GM23338 (cell line): ENCODE measurements around the gene KIAA1217. TPM values are rescaled to one million over a fixed set of nuclear protein-coding genes. Genes with fewer than 3 reads are reported as not detected.
"Not testable (repeated sequence)": the region's sequence is repeated elsewhere in the genome, so short reads cannot be mapped to it uniquely, and the experiment has no call there.

Experiments
- ATAC-seq: fragments of 200-7000 bp; cut with Tn5 transposase; 3 replicates; pipeline ENCODE4 v1.9.1; 2020
- DNase-seq: peaks from one replicate; pipeline ENCODE4 v3.0.0-alpha.2; 2015; ENCODE audit warnings: low spot score
- H2AFZ ChIP-seq: fragments of 200-600 bp; sonication (generic); 2 replicates; pipeline ENCODE4 v1.8.0; 2016; ENCODE audit warnings: antibody characterized with exemption, mild to moderate bottlenecking, moderate library complexity
- H3F3A ChIP-seq: fragments of 200-600 bp; sonication (generic); replicated peaks from 2 replicates; pipeline ENCODE4 v1.8.0; 2017; ENCODE audit warnings: antibody characterized with exemption, mixed run types, low read depth
- H3K27ac ChIP-seq: fragments of 200-600 bp; sonication (generic); 2 replicates; pipeline ENCODE4 v1.6.1; 2016; ENCODE audit warnings: low read depth
- H3K27me3 ChIP-seq: fragments of 200-600 bp; sonication (generic); 2 replicates; pipeline ENCODE4 v1.8.0; 2016; ENCODE audit warnings: mild to moderate bottlenecking, mixed run types, moderate library complexity; ENCODE audit not compliant: insufficient read depth
- H3K36me3 ChIP-seq: fragments of 200-600 bp; sonication (generic); 2 replicates; pipeline ENCODE4 v1.8.0; 2016; ENCODE audit warnings: mild to moderate bottlenecking; ENCODE audit not compliant: insufficient read depth
- H3K4me1 ChIP-seq: fragments of 200-600 bp; sonication (generic); 2 replicates; pipeline ENCODE4 v1.8.0; 2016; ENCODE audit warnings: mild to moderate bottlenecking, moderate library complexity; ENCODE audit not compliant: insufficient read depth
- H3K4me2 ChIP-seq: fragments of 200-600 bp; sonication (generic); 2 replicates; pipeline ENCODE4 v1.7.1; 2017; ENCODE audit warnings: mixed run types
- H3K4me3 ChIP-seq: fragments of 200-600 bp; sonication (generic); 2 replicates; pipeline ENCODE4 v1.6.1; 2016; ENCODE audit warnings: mixed run types
- H3K79me2 ChIP-seq: fragments of 200-600 bp; sonication (generic); replicated peaks from 2 replicates; pipeline ENCODE4 v1.8.0; 2017; ENCODE audit warnings: mild to moderate bottlenecking; ENCODE audit not compliant: insufficient read depth
- H3K9me2 ChIP-seq: fragments of 200-600 bp; sonication (generic); 2 replicates; pipeline ENCODE4 v1.8.0; 2017; ENCODE audit not compliant: insufficient read depth
- H4K20me1 ChIP-seq: fragments of 200-600 bp; sonication (generic); replicated peaks from 2 replicates; pipeline ENCODE4 v1.8.0; 2017; ENCODE audit warnings: mild to moderate bottlenecking; ENCODE audit not compliant: insufficient read depth
- H3K27ac Mint-ChIP-seq: 2 replicates; pipeline ENCODE4 v1.8.0; 2020; ENCODE audit warnings: inconsistent platforms, mild to moderate bottlenecking, moderate library complexity, mixed read lengths
- H3K27me3 Mint-ChIP-seq: 3 replicates; pipeline ENCODE4 v1.8.0; 2022; ENCODE audit warnings: low read depth, mild to moderate bottlenecking, moderate library complexity, mixed read lengths, inconsistent platforms; ENCODE audit not compliant: insufficient read depth, poor library complexity
- H3K36me3 Mint-ChIP-seq: 3 replicates; pipeline ENCODE4 v1.8.0; 2021; ENCODE audit warnings: low read depth, mild to moderate bottlenecking, inconsistent platforms, moderate library complexity, mixed read lengths
- H3K4me1 Mint-ChIP-seq: 3 replicates; pipeline ENCODE4 v1.8.0; 2020; ENCODE audit warnings: mild to moderate bottlenecking, inconsistent platforms, mixed read lengths
- H3K4me3 Mint-ChIP-seq: 3 replicates; pipeline ENCODE4 v1.8.0; 2021; ENCODE audit warnings: moderate library complexity, mild to moderate bottlenecking, inconsistent platforms, mixed read lengths
- H3K9me3 Mint-ChIP-seq: 3 replicates; pipeline ENCODE4 v1.8.0; 2020; ENCODE audit warnings: moderate library complexity, mild to moderate bottlenecking, inconsistent platforms, mixed read lengths
- CREB1 ChIP-seq: fragments of 250-450 bp; sonication (Bioruptor Pico); IDR thresholded peaks from 2 replicates; pipeline ENCODE4 v1.5.0; 2020; ENCODE audit warnings: low read depth, mild to moderate bottlenecking, moderate library complexity
- CTCF ChIP-seq, 2 experiments: fragments of 200-600 bp in 1 of 2; sonication (generic) in 1 of 2; conservative IDR thresholded peaks; 2 replicates each; pipeline versions ENCODE4 v1.5.1 to v1.6.1; 2016 to 2017; ENCODE audit warnings: antibody characterized with exemption in 2 of 2, low read depth in 2 of 2, mild to moderate bottlenecking in 2 of 2, moderate library complexity in 1 of 2
- EZH2 ChIP-seq: fragments of 200-600 bp; sonication (generic); IDR thresholded peaks from one replicate; pipeline ENCODE4 v1.8.0; 2017; ENCODE audit warnings: antibody characterized with exemption, mild to moderate bottlenecking, low read depth; ENCODE audit not compliant: unreplicated experiment
- JUNB ChIP-seq: IDR thresholded peaks from one replicate; pipeline ENCODE4 v1.6.1; 2016; ENCODE audit warnings: antibody characterized with exemption; ENCODE audit not compliant: unreplicated experiment
- STAT1 ChIP-seq: IDR thresholded peaks from one replicate; pipeline ENCODE4 v1.6.1; 2016; ENCODE audit warnings: antibody characterized with exemption; ENCODE audit not compliant: unreplicated experiment
- ZNF114 ChIP-seq: fragments of 250-450 bp; sonication (Bioruptor Pico); IDR thresholded peaks from 2 replicates; pipeline ENCODE4 v1.5.0; 2020; ENCODE audit warnings: mild to moderate bottlenecking, moderate library complexity
- ZNF331 ChIP-seq: fragments of 250-450 bp; sonication (Bioruptor Pico); IDR thresholded peaks from 2 replicates; pipeline ENCODE4 v1.5.0; 2020; ENCODE audit warnings: low read depth, mild to moderate bottlenecking, moderate library complexity
- polyA plus RNA-seq: library from polyadenylated mRNA; unstranded; fragments of >200 nt; fragmentation: Nextera tagmentation; extraction: Ambion mirVana; gene quantifications from 2 replicates; pipeline ENCODE4 v1.2.1, GENCODE V29; 2016
- total RNA-seq: library from RNA; depleted of rRNA; stranded (reverse); fragments of >200 nt; shearing (Covaris generic); gene quantifications from 2 replicates; pipeline ENCODE4 v1.2.3, GENCODE V29; 2014
- TF ChIP-seq, protein P1 (sequence below): IDR thresholded peaks from one replicate; pipeline ENCODE4 v1.6.1; 2018; ENCODE audit warnings: antibody characterized with exemption; ENCODE audit not compliant: unreplicated experiment

KIAA1217 gene
- total and polyA plus RNA-seq, 2 experiments from 2014 or later: 6.4 to 9.1 TPM

GRCh38 chr10:24482713-24483112 lies 273.8 kb downstream of the KIAA1217 start:
- H4K20me1 ChIP-seq, H3K4me2 ChIP-seq, H3F3A ChIP-seq, H3K4me3 Mint-ChIP-seq, DNase-seq, H3K9me2 ChIP-seq, H3K36me3 ChIP-seq, H3K27me3 ChIP-seq, H3K4me1 Mint-ChIP-seq, H3K27me3 Mint-ChIP-seq, H3K4me1 ChIP-seq, H3K4me3 ChIP-seq, H3K27ac Mint-ChIP-seq, H3K9me3 Mint-ChIP-seq, H3K79me2 ChIP-seq, H3K27ac ChIP-seq, ATAC-seq, H2AFZ ChIP-seq: not testable (repeated sequence)
- H3K36me3 Mint-ChIP-seq: peaks cover 13% of the 10 kb centered on the region

DNA sequence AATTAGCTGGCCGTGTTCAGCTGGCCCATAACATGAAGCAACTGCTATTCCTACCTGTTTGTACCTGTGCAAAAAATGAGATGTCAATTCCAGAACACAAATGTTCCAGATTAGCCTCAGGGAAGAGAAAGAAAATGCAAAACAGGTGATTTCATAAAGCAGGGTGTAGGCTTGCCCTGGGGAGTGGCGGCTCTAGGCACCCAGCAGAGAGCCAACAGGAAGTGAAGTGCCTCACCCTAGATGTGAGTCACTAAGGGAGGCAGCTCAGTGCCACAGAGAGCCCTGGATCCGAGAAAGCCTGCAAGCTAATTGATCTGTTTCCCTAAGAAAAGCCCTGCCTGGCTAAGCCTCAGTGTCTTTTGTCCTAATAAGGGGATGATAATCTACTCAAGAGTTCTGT lies 274.8 kb downstream of the KIAA1217 start:
- H3K4me2 ChIP-seq: peak overlapping the region; percentile 49
- H3K79me2 ChIP-seq: no peaks in the 10 kb centered on the region
- ATAC-seq: peak; percentile 91
- no peaks in the 10 kb centered on the region for H4K20me1 ChIP-seq
- peak overlapping the region; percentile 27; the same call in 1 of the 2 replicates for H3K27ac ChIP-seq
- H3K4me1 ChIP-seq: peaks cover 7% of the 10 kb centered on the region; the same call in 1 of the 2 replicates
- no peaks in the 10 kb centered on the region for H3K36me3 ChIP-seq
- DNase-seq: peak; percentile 46
- no peaks in the 10 kb centered on the region for H3F3A ChIP-seq
- Mint-ChIP-seq H3K4me3 (no peak overlapping the region), H3K9me3 (peaks cover 7% of the 10 kb centered on the region; the same call in 1 of the 3 replicates), H3K4me1 (peaks cover 8% of the 10 kb centered on the region), H3K27ac (peak overlapping the region; percentile 80; the same call in 1 of the 2 replicates), H3K27me3 (peaks cover 8% of the 10 kb centered on the region), H3K36me3 (peaks cover 12% of the 10 kb centered on the region)
- H3K4me3 ChIP-seq: no peak overlapping the region
- no peak overlapping the region for H2AFZ ChIP-seq
- H3K27me3 ChIP-seq: no peaks in the 10 kb centered on the region
- TF ChIP-seq ZNF331 (no peak), CREB1 (CRISPR knock-in tag) (no peak), STAT1 (no peak), ZNF114 (CRISPR knock-in tag) (no peak)
- TF ChIP-seq, protein P1, sequence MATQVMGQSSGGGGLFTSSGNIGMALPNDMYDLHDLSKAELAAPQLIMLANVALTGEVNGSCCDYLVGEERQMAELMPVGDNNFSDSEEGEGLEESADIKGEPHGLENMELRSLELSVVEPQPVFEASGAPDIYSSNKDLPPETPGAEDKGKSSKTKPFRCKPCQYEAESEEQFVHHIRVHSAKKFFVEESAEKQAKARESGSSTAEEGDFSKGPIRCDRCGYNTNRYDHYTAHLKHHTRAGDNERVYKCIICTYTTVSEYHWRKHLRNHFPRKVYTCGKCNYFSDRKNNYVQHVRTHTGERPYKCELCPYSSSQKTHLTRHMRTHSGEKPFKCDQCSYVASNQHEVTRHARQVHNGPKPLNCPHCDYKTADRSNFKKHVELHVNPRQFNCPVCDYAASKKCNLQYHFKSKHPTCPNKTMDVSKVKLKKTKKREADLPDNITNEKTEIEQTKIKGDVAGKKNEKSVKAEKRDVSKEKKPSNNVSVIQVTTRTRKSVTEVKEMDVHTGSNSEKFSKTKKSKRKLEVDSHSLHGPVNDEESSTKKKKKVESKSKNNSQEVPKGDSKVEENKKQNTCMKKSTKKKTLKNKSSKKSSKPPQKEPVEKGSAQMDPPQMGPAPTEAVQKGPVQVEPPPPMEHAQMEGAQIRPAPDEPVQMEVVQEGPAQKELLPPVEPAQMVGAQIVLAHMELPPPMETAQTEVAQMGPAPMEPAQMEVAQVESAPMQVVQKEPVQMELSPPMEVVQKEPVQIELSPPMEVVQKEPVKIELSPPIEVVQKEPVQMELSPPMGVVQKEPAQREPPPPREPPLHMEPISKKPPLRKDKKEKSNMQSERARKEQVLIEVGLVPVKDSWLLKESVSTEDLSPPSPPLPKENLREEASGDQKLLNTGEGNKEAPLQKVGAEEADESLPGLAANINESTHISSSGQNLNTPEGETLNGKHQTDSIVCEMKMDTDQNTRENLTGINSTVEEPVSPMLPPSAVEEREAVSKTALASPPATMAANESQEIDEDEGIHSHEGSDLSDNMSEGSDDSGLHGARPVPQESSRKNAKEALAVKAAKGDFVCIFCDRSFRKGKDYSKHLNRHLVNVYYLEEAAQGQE: no peak
- peaks cover 4% of the 10 kb centered on the region; the same call in 1 of the 2 replicates for H3K9me2 ChIP-seq

- Histone ChIP-seq H3K79me2 (no peaks in the 10 kb centered on the region), H3K4me2 (no peak overlapping the region), H3K4me3 (no peak overlapping the region), H3K27ac (no peak overlapping the region), H2AFZ (no peak overlapping the region), H3K27me3 (no peaks in the 10 kb centered on the region), H3K9me2 (peaks cover 4% of the 10 kb centered on the region; the same call in 1 of the 2 replicates), H3K36me3 (no peaks in the 10 kb centered on the region), H3F3A (no peaks in the 10 kb centered on the region), H3K4me1 (peaks cover 7% of the 10 kb centered on the region; the same call in 1 of the 2 replicates), H4K20me1 (no peaks in the 10 kb centered on the region)
- ATAC-seq (no peak), DNase-seq (no peak)
- H3K4me3 Mint-ChIP-seq: no peak overlapping the region
- peaks cover 8% of the 10 kb centered on the region for H3K4me1 Mint-ChIP-seq
- no peak overlapping the region for H3K27ac Mint-ChIP-seq
- H3K36me3 Mint-ChIP-seq: peaks cover 2% of the 10 kb centered on the region; the same call in 2 of the 3 replicates
- H3K27me3 Mint-ChIP-seq: peaks cover 8% of the 10 kb centered on the region
- TF ChIP-seq CTCF (conservative IDR thresholded peaks at IDR 0.05; ENCODE audit: low read depth in 2 of 2): no peak
- no peak for TF ChIP-seq EZH2
- TF ChIP-seq JUNB: no peak
- TF ChIP-seq STAT1: no peak
- 0 out of 3 replicates have a peak, but pooled peaks cover under 1% of the 10 kb centered on the region for H3K9me3 Mint-ChIP-seq
Measured at GRCh38 chr10:24484771-24485170, 275.8 kb downstream of the KIAA1217 start.
